ENCODE results near the gene GCNT2.
"Not testable (repeated sequence)": the region's sequence is repeated elsewhere in the genome, so short reads cannot be mapped to it uniquely, and the experiment has no call there.

Gene GCNT2

DNA sequence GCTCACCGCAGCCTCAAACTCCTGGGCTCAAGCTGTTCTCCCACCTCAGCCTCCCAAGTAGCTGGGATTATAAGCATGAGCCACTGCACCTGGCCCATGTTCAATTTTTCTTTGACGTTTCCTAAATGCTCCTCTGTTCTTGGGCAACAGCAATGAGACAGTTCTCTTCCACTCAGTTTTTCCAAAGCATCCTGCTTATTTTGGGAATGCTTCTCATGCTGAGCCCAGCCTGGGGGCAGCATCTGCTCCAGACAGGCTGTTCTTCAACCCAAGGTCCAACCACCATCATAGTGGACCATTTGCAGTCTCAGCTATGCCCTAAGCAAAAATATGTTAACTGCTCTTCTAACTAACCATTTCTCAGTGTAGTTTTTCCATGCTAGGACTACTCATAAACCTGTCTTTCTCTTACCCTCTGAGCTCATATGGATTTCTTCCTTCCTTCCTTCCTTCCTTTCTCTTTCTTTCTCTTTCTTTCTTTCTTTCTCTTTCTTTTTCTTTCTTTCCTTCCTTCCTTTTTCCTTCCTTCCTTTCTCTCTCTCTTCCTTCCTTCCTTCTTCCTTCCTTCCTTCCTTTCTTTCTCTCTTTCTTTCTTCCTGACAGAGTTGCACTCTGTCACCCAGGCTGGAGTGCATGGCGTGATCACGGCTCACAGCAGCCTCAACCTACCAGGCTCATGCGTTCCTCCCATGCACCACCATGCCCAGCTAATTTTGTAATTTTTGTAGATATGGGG lies 48.4 kb downstream of the GCNT2 start:
- DNase-seq (ENCODE audit: insufficient read length, low spot score) (no peak), FAIRE-seq (no peak)
- TF ChIP-seq, protein P1, sequence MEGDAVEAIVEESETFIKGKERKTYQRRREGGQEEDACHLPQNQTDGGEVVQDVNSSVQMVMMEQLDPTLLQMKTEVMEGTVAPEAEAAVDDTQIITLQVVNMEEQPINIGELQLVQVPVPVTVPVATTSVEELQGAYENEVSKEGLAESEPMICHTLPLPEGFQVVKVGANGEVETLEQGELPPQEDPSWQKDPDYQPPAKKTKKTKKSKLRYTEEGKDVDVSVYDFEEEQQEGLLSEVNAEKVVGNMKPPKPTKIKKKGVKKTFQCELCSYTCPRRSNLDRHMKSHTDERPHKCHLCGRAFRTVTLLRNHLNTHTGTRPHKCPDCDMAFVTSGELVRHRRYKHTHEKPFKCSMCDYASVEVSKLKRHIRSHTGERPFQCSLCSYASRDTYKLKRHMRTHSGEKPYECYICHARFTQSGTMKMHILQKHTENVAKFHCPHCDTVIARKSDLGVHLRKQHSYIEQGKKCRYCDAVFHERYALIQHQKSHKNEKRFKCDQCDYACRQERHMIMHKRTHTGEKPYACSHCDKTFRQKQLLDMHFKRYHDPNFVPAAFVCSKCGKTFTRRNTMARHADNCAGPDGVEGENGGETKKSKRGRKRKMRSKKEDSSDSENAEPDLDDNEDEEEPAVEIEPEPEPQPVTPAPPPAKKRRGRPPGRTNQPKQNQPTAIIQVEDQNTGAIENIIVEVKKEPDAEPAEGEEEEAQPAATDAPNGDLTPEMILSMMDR (IDR thresholded peaks at IDR 0.05; ENCODE audit: insufficient read depth, missing control alignments) = no peak

DNA sequence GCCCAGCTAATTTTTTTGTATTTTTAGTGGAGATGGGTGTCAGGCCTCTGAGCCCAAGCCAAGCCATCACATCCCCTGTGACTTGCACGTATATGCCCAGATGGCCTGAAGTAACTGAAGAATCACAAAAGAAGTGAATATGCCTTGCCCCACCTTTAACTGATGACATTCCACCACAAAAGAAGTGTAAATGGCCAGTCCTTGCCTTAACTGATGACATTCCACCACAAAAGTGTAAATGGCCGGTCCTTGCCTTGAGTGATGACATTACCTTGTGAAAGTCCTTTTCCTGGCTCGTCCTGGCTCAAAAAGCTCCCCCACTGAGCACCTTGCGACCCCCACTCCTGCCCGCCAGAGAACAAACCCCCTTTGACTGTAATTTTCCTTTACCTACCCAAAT lies 54.4 kb downstream of the GCNT2 start:
- DNase-seq (ENCODE audit: insufficient read length, low spot score); FAIRE-seq: not testable (repeated sequence)

DNA sequence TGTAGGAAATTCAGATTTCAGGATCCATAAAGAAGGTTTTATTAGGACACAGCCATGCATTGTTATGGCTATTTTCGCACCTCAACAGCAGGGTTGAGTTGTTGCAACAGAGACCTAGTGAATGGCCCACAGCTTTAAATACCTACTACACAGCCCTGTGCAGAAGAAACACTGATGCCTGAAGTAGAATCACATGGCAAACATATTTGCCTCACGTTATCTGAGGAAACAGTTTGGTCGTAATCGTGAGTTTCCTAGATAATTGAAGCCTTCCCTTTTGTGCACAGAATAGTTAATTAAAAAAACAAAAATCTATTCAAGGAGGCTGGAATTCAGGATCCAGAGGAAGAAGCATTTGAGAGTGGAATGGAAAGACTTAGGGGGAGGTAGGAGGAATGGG lies 55.1 kb downstream of the GCNT2 start:
- FAIRE-seq = no peak
- no peak for DNase-seq (ENCODE audit: insufficient read length, low spot score)
- TF ChIP-seq, protein P1 (IDR thresholded peaks at IDR 0.05; ENCODE audit: insufficient read depth, missing control alignments) = no peak

DNA sequence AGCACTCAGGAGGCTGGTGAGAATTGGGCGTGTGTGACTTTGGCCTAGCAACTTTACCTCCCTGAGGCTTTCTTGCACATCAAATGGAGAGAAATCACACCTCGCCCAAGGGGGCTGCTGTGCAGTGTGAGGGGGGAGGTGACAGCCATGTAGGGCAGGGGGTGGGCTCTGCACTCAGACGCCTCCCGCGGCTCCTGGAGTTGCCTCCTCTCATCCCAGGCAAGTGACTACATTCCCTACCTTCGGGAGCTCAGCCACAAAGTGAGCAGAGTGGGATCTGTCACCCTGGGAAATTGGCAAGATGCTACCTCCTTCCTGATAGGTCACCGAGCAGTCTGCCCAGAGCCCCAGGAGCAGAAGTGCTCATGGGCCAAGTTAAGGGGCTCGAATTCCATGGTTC lies 56.0 kb downstream of the GCNT2 start:
- no peak for FAIRE-seq
- no peak for DNase-seq (ENCODE audit: insufficient read length, low spot score)
- TF ChIP-seq, protein P1 (IDR thresholded peaks at IDR 0.05; ENCODE audit: insufficient read depth, missing control alignments) = no peak

DNA sequence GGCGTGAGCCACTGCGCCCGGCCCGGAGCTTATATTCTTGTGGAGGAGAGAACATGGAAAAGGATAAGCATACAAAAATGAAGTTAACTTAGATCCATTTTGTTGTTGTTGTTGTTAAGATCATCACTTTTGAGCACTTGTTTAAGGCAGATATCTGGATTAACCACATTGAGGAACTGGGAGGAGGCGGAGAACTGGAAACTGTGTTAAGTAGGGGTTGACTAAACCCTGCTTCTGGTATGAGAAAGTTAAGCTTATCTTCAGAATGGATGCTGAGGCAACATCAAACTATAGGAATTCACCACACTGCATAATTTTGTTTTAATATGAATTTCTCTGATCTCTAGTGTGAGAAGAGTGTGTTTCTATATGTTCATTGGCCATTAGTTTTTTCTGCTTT lies 57.6 kb downstream of the GCNT2 start:
- TF ChIP-seq, protein P1 (IDR thresholded peaks at IDR 0.05; ENCODE audit: insufficient read depth, missing control alignments) = no peak
- no peak for FAIRE-seq

DNA sequence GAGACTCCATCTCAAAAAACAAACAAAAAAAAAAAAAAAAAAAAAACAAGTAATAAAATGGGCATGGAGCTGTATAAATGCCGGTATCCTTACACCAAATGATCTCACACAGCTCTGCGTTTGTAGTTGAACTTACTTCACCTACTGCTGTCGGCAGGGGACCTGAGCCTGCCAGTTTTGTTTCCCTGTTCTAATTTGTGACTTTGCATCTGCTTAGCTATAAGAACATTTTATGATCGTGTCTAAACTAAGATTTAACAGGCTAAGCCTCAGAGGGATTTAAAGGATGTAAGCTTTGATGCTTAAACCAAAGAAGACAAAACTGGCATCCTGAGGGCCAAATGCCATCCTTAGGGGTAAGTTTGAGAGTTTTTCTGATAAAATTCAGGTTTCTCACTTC lies 58.7 kb downstream of the GCNT2 start:
- TF ChIP-seq, protein P1 (IDR thresholded peaks at IDR 0.05; ENCODE audit: insufficient read depth, missing control alignments) = no peak
- FAIRE-seq = no peak
- DNase-seq (ENCODE audit: insufficient read length, low spot score) = no peak

More for the DNA sequence above, 57.6 kb downstream of the GCNT2 start:
- DNase-seq (ENCODE audit: insufficient read length, low spot score) = no peak

DNA sequence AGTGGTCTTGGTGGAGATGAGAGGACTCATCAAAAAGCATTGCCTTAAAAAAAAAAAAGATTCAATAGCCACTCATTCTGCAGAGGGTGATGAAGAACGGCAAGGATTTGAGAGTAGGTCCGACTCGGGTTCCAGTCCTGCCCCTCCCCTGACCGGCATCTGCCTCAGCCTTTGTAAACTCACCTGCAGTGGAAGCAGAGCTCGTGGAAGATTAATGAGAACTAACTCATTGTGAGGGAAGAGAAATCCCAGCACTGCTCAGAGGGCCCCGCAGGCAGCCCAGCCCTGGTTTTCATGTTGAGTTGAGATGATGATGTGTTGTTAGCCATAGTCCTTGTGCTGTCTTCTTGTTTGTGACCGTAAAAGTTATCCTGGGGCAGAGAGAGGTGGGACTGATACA lies 59.4 kb downstream of the GCNT2 start:
- no peak for DNase-seq (ENCODE audit: insufficient read length, low spot score)
- no peak for FAIRE-seq
- TF ChIP-seq, protein P1 (IDR thresholded peaks at IDR 0.05; ENCODE audit: insufficient read depth, missing control alignments) = no peak

DNA sequence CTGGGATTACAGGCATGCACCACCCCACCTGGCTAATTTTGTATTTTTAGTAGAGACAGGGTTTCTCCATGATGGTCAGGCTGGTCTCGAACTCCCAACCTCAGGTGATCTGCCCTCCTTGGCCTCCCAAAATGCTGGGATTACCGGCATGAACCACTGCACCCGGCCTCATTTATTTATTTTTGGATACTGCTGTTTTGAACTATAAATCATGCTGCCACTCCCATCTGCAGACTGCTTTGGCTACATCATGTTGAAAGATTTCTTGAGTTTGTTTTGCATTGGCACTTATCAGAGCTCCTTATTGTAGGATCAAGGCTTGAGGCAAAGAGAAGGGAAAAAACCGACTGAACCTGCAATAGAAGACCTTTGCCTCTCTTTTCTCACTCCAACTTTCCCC lies 60.3 kb downstream of the GCNT2 start:
- not testable (repeated sequence) for DNase-seq (ENCODE audit: insufficient read length, low spot score); FAIRE-seq

Data from D721Med (cell line).